ENCODE measurements around the gene BTF3. TPM values are rescaled to one million over a fixed set of nuclear protein-coding genes. Genes with fewer than 3 reads are reported as not detected.

BTF3 gene
- 407 and 433 TPM in 2 replicates for total RNA-seq
- 375 and 458 TPM in 2 replicates for polyA plus RNA-seq

- no peak for TF ChIP-seq CTCF (IDR thresholded peaks at IDR 0.05; ENCODE audit: low read depth, low read length)
- peak within 1 kb of the TSS; percentile 92 for H3K27ac ChIP-seq
- DNase-seq (ENCODE audit: low read depth in 1 of 2, low spot score in 1 of 2), result peak; percentile 94 to 97
- H3K9me3 ChIP-seq (ENCODE audit: low read depth), result no peaks in the 10 kb centered on the region
- H3K4me1 ChIP-seq (ENCODE audit: low read depth), result peaks cover 14% of the 10 kb centered on the region
- peaks cover 4% of the 10 kb centered on the region for H3K27me3 ChIP-seq
- peaks cover 9% of the 10 kb centered on the region for H3K36me3 ChIP-seq
- peak within 1 kb of the TSS; percentile 60 for H3K4me3 ChIP-seq
Observed at GRCh38 chr5:73498057-73498992, at the start of gene BTF3. TSS of gene BTF3 (plus strand) at chr5:73498442. CDS start at chr5:73498668, 226 bp downstream.

GRCh38 chr5:73448463-73449136 is 49.6 kb upstream of the BTF3 start, which contains the start of gene FOXD1:
TSS of gene FOXD1 (minus strand) at chr5:73448777. CDS start at chr5:73448362, 415 bp downstream.
- no peaks in the 10 kb centered on the region for H3K4me1 ChIP-seq (ENCODE audit: low read depth)
- H3K36me3 ChIP-seq, result no peaks in the 10 kb centered on the region
- H3K27ac ChIP-seq, result no peak within 1 kb of the TSS
- H3K4me3 ChIP-seq, result peak within 1 kb of the TSS; percentile 28
- no peak for TF ChIP-seq CTCF (IDR thresholded peaks at IDR 0.05; ENCODE audit: low read depth, low read length)
- H3K9me3 ChIP-seq (ENCODE audit: low read depth), result no peaks in the 10 kb centered on the region
- DNase-seq (ENCODE audit: low read depth in 1 of 2, low spot score in 1 of 2), result peak; percentile 75 to 82
- H3K27me3 ChIP-seq, result peaks cover 100% of the 10 kb centered on the region

- Histone ChIP-seq H3K4me3 (no peak overlapping the region), H3K9me3 (ENCODE audit: low read depth) (no peaks in the 10 kb centered on the region), H3K27ac (no peak overlapping the region), H3K36me3 (no peaks in the 10 kb centered on the region), H3K27me3 (peaks cover 93% of the 10 kb centered on the region), H3K4me1 (ENCODE audit: low read depth) (no peaks in the 10 kb centered on the region)
- DNase-seq (ENCODE audit: low read depth in 1 of 2, low spot score in 1 of 2), result no peak
- no peak for TF ChIP-seq CTCF (IDR thresholded peaks at IDR 0.05; ENCODE audit: low read depth, low read length)
Observed at GRCh38 chr5:73450137-73450536, 48.1 kb upstream of the BTF3 start.

- no peaks in the 10 kb centered on the region for H3K4me1 ChIP-seq (ENCODE audit: low read depth)
- H3K27ac ChIP-seq, result no peak overlapping the region
- no peaks in the 10 kb centered on the region for H3K36me3 ChIP-seq
- H3K27me3 ChIP-seq, result peaks cover 87% of the 10 kb centered on the region
- H3K4me3 ChIP-seq, result peak overlapping the region; percentile 19
- no peak for TF ChIP-seq CTCF (IDR thresholded peaks at IDR 0.05; ENCODE audit: low read depth, low read length)
- DNase-seq (ENCODE audit: low read depth in 1 of 2, low spot score in 1 of 2), result no peak
- no peaks in the 10 kb centered on the region for H3K9me3 ChIP-seq (ENCODE audit: low read depth)
Observed at GRCh38 chr5:73450672-73451223, 47.5 kb upstream of the BTF3 start.
